ENCODE data around the gene NAV2. TPM values are rescaled to one million over a fixed set of nuclear protein-coding genes. Genes with fewer than 3 reads are reported as not detected.

Gene NAV2
- polyA plus RNA-seq, 1 donor from 2014 or later: 3.0 TPM

DNA sequence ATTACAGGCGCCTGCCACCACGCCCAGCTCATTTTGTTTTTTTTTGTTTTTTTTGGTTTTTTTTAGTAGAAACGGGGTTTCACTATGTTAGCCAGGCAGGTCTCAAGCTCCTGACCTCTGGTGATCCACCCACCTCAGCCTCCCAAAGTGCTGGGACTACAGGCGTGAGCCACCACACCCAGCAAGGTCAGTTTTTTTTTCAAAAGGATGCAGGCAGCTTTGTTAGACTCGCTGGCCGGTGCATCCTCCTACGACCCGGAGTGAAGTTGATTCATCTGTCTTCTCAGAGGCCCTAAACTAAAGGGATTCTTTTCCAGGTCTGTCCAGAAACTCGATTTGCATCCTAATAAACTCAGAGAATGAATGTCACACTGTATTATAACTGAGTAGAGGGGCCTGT lies 265.3 kb downstream of the NAV2 start:
- no peaks in the 10 kb centered on the region for H3K27me3 ChIP-seq (ENCODE audit: insufficient read depth, low read depth, low read length)
- no peak overlapping the region for H2AFZ ChIP-seq (ENCODE audit: low read depth, low read length)
- no peaks in the 10 kb centered on the region for H3K9me2 ChIP-seq (ENCODE audit: insufficient read depth, low read length)
- no peak overlapping the region for H3K9ac ChIP-seq (ENCODE audit: low read length)
- H3K9me3 ChIP-seq (ENCODE audit: low read length): no peaks in the 10 kb centered on the region
- H3K79me2 ChIP-seq (replicated peaks; ENCODE audit: insufficient read depth, low read length): no peaks in the 10 kb centered on the region
- H3K4me3 ChIP-seq (ENCODE audit: low read length): no peak overlapping the region
- H4K20me1 ChIP-seq (ENCODE audit: insufficient read depth): no peaks in the 10 kb centered on the region
- no peak overlapping the region for H3K4me2 ChIP-seq (ENCODE audit: low read length)
- no peaks in the 10 kb centered on the region for H3F3A ChIP-seq (ENCODE audit: insufficient read depth, low read length, poor library complexity, severe bottlenecking)
- TF ChIP-seq CTCF (IDR thresholded peaks at IDR 0.05; ENCODE audit: poor library complexity, severe bottlenecking) (no peak), POLR2AphosphoS5 (IDR thresholded peaks at IDR 0.05) (no peak), REST (IDR thresholded peaks at IDR 0.05; ENCODE audit: borderline replicate concordance) (no peak), EP300 (conservative IDR thresholded peaks at IDR 0.05; ENCODE audit: poor library complexity, severe bottlenecking) (no peak), EZH2 (IDR thresholded peaks at IDR 0.05; ENCODE audit: borderline replicate concordance, insufficient read depth, low read length, poor library complexity, severe bottlenecking) (no peak), MXI1 (conservative IDR thresholded peaks at IDR 0.05; ENCODE audit: poor library complexity, severe bottlenecking) (no peak), RAD21 (conservative IDR thresholded peaks at IDR 0.05) (no peak), TAF1 (IDR thresholded peaks at IDR 0.05; ENCODE audit: low read depth) (no peak), SMC3 (conservative IDR thresholded peaks at IDR 0.05; ENCODE audit: poor library complexity) (no peak)
- no peaks in the 10 kb centered on the region for H3K36me3 ChIP-seq (ENCODE audit: insufficient read depth, low read length)
- H3K27ac ChIP-seq (ENCODE audit: low read length): no peak overlapping the region

- Histone ChIP-seq H3K27me3 (ENCODE audit: insufficient read depth, low read depth, low read length) (no peaks in the 10 kb centered on the region), H3K4me2 (ENCODE audit: low read length) (no peak overlapping the region), H3K9me3 (ENCODE audit: low read length) (no peaks in the 10 kb centered on the region), H2AFZ (ENCODE audit: low read depth, low read length) (no peak overlapping the region), H4K20me1 (ENCODE audit: insufficient read depth) (no peaks in the 10 kb centered on the region), H3K9ac (ENCODE audit: low read length) (no peak overlapping the region), H3K36me3 (ENCODE audit: insufficient read depth, low read length) (no peaks in the 10 kb centered on the region), H3F3A (ENCODE audit: insufficient read depth, low read length, poor library complexity, severe bottlenecking) (no peaks in the 10 kb centered on the region), H3K4me3 (ENCODE audit: low read length) (no peak overlapping the region), H3K79me2 (replicated peaks; ENCODE audit: insufficient read depth, low read length) (no peaks in the 10 kb centered on the region), H3K9me2 (ENCODE audit: insufficient read depth, low read length) (no peaks in the 10 kb centered on the region), H3K27ac (ENCODE audit: low read length) (no peak overlapping the region)
- no peak for TF ChIP-seq SMC3 (conservative IDR thresholded peaks at IDR 0.05; ENCODE audit: poor library complexity)
- TF ChIP-seq EP300 (conservative IDR thresholded peaks at IDR 0.05; ENCODE audit: poor library complexity, severe bottlenecking): no peak
- no peak for TF ChIP-seq RAD21 (conservative IDR thresholded peaks at IDR 0.05)
- no peak for TF ChIP-seq TAF1 (IDR thresholded peaks at IDR 0.05; ENCODE audit: low read depth)
- TF ChIP-seq MXI1 (conservative IDR thresholded peaks at IDR 0.05; ENCODE audit: poor library complexity, severe bottlenecking): no peak
- no peak for TF ChIP-seq EZH2 (IDR thresholded peaks at IDR 0.05; ENCODE audit: borderline replicate concordance, insufficient read depth, low read length, poor library complexity, severe bottlenecking)
- no peak for TF ChIP-seq REST (IDR thresholded peaks at IDR 0.05; ENCODE audit: borderline replicate concordance)
- TF ChIP-seq CTCF (IDR thresholded peaks at IDR 0.05; ENCODE audit: poor library complexity, severe bottlenecking): no peak
- no peak for TF ChIP-seq POLR2AphosphoS5 (IDR thresholded peaks at IDR 0.05)
Measured at GRCh38 chr11:19978668-19979518, 266.3 kb downstream of the NAV2 start.

All from neural cell (in vitro differentiated cells).